Inflammatory macrophage (primary cell): ENCODE data around the gene CNPY3.
A peak's percentile ranks its signal among the peaks of the same experiment; 100 is the strongest.

Source experiments
- DNase-seq, 2 donors: peaks; one replicate each; pipeline ENCODE4 v3.0.0-alpha.2; 2020 to 2022

Gene CNPY3

DNA sequence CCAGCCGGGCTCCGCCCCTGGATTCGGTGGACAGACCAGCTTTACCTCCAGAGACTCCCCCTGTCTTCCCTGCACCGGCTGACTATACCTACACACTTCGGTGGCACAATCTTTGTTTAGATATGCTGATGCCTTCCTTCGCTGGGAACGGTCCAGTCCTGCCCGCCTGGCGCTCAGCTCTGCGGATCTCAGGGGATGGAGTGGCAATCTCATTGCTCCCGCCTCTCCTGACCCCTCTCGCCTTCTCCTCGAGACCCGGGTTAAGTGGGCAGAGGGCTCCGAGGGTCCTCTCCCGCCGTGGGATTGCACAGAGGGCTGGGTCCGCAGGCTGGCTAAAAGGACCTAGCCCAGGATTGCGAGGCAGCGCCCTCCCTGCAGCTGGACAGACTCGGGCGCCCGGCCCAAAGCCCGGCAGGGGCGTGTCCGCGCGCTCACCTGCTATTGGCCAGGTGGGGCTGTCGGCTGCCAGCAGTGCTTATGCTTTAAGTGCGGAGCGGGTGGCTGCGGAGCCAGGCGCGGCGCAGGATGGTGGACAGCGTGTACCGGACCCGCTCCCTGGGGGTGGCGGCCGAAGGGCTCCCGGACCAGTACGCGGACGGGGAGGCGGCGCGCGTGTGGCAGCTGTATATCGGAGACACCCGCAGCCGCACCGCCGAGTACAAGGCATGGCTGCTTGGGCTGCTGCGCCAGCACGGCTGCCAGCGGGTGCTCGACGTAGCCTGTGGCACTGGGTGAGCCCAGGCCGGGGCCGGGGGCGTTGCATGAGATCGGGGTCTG lies 31.2 kb downstream of the CNPY3 start, which contains the start of gene GNMT:
GNMT (plus strand) TSS at position 512 of the 777 bp plus-strand sequence; CDS start at position 526, 14 bp downstream.
- no peak for DNase-seq

DNA sequence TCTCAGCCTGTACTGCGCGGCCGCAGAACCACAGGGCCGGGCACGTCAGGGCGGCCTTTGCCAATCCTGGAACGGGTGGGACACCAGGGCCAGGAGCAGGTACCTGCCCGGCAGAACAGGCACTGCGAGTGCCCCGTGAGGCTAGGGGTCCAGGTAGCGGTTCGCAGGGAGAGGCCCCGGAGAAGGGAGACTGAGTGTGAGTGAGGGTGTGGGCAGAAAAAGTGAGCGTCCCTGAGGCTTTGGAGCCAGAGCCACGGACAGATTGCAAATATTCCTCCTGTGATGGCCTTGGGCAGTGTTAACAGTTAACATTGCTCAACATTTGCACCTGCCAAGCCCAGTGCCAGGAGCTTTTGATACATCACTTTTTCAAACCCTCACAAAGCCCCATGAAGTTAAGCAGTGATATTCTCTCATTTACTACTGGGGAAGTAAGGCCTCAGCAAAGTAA lies 31.8 kb downstream of the CNPY3 start:
- DNase-seq, result no peak

DNA sequence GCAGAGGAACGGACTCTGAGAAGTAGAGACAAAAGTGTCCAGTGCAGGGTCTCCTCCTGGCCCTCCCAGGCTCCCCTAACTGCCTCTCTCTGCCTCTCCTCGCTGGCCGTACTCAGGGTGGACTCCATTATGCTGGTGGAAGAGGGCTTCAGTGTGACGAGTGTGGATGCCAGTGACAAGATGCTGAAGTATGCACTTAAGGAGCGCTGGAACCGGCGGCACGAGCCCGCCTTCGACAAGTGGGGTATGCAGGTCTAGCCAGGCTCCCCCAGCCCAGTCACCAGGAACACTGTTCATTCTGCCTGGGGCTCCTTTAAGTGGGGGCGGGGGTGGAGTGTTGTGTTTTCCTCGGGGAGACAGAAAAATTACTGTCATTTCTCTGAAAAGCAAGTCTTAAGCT lies 32.8 kb downstream of the CNPY3 start:
- no peak for DNase-seq

DNA sequence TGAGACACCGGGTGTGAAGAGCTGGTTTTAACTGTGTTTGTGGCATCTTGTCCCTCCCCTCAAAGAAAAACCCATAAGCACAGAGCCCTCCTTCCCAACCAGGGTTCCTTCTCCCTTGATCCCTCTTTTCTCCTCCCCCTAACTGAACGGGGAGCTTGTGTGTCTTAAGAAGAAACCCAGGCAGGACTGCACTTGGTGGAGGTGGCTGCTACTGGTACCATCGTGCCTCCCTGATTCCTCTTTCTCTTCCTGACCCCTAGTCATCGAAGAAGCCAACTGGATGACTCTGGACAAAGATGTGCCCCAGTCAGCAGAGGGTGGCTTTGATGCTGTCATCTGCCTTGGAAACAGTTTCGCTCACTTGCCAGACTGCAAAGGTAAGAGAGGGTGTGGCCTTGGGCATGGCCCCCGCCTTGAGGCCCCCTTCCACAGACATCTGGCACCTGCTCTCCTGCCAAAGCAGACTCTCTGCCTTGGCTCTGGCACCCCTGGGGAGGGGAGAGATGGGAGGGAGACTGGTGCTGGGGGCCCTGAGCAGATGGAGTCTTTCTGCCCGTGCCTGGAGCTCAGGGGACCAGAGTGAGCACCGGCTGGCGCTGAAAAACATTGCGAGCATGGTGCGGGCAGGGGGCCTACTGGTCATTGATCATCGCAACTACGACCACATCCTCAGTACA lies 33.4 kb downstream of the CNPY3 start:
- DNase-seq, result no peak

DNA sequence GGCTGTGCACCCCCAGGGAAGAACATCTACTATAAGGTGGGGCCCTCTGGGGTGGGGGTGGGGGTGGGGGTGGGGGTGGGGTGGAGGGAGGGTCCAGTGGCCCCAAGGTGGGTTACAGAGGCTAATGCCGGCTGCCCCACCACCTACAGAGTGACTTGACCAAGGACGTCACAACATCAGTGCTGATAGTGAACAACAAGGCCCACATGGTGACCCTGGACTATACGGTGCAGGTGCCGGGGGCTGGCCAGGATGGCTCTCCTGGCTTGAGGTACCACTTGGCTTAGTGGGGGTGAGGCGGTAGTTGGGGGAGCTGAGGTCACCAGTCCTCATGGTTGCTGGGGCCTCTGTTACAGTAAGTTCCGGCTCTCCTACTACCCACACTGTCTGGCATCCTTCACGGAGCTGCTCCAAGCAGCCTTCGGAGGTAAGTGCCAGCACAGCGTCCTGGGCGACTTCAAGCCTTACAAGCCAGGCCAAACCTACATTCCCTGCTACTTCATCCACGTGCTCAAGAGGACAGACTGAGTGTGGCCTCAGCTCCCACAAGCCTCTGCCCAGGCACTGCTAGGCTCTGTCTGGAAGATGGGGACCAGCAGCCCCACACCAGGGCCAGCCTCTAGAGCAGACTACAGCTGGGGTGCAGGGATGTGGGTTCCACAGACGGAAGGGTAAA lies 34.0 kb downstream of the CNPY3 start:
- no peak for DNase-seq

DNA sequence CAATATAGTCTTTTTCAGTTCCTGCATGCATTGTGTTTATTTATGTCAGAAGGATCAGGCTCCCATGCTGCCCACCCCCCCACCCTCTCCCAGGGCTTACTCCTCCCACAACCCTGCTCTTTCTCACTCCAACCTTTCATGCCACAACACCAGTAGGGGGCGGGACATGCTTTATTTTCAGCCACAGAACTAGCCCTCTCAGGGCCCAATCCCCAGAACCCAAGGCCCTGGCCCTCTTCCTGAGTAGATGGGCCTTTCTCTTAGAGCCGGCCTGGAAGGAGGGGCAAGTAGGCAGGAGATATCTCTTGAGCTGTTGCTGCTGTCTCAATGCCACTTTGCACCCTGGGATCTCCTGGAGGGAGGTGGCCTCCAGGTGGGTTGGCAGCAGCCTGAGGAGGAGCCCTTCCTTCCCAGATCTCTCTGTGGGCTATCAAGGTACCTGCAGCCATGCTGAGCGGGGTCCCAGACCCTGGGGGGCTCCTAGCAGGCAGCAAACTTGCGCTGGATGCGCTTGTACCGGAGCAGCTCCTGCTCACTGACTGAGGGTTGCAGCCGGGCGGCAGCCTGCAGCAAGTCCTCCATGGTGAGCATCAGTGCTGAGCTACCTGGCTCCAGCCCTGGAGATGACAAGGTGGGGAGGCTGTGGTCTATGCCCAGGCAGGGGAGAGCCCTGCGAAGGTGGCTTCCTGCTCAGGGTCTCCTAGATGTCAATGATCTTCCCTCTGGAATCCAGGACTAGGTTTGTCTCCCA lies 34.8 kb downstream of the CNPY3 start:
- DNase-seq, result peak; percentile 36 to 56

DNA sequence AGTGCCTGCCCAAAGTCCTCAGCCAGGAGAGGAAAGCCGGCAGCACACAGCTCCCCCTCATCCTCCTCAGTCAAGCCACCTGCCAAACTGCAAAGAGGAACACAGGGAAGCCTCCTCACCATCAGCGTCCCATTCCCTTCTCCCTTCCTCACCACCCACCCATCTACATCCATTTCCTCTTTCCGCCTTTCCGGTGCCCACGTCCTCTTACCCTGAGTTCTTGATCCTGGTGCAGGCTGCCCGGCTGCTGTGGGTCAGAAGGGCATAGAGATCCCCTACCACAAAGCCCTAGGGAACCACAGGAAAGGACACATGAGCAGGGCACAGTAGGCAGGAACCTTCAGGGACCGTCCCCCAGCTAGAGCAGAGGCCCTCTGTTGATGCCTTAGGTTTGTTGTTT lies 37.3 kb downstream of the CNPY3 start:
- DNase-seq, result peak; percentile 67 to 70

DNA sequence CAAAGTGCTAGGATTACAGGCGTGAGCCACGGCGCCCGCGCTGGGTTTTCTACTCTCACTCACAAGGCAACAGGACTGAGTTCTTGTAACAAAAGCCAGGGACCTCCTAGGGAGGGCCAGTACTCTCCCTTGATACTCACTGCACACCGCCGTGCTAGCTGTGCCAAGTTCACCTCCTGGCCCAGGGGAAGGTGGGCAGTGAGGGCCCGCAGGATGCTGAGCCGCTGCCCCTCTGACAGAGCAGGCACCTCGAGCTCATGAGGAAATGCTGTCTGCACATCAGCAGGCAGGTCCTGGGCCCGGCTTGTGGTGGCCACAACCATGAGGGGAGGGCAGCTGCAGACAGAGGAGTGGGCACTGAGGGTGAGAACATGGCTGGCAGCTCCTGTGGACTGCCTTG lies 37.9 kb downstream of the CNPY3 start:
- no peak for DNase-seq

DNA sequence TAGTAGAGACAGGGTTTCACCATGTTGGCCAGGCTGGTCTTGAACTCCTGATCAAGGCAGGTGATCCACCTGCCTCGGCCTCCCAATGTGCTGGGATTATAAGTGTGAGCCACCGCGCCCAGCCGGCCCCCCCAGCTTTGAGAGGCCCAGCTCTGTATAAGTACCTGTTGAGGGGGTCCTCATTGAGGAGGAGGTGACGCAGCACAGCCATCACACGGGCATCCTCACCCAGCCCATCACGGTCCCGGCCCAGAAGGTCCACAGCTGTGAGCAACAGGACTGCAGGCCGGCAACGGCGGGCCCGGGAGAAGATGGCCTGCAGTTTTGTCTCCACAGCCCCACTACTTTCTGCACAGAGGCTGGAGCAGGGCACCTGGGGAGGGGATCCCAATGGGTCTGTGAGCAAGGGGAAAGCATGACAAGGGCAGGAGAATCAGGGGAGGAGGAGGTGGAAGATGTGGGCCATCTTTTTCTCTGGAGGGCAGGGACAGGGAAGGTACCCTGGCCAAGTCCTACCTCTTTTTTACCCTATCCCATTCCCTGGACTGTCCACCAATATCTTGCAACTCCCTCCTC lies 38.9 kb downstream of the CNPY3 start:
- no peak for DNase-seq

DNA sequence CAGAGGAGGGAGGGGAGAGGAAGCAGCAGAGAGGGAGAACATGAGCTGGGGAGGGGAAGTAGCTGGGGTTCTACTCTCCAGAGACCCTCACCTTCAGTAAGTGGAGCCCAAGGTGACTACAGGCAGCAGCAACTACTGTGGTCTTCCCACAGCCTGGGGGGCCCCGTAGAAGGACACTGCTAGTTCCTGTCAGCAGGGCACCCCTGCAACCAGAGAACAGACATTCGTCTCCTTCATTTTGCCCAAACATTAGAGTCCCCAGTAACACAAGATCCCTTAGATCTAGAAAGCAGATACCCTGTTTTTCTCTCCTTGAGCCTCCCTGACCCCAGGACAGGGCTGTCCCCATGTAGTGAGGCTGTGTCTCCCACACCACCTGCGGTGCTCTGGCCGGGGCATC lies 39.5 kb downstream of the CNPY3 start:
- DNase-seq, result no peak

DNA sequence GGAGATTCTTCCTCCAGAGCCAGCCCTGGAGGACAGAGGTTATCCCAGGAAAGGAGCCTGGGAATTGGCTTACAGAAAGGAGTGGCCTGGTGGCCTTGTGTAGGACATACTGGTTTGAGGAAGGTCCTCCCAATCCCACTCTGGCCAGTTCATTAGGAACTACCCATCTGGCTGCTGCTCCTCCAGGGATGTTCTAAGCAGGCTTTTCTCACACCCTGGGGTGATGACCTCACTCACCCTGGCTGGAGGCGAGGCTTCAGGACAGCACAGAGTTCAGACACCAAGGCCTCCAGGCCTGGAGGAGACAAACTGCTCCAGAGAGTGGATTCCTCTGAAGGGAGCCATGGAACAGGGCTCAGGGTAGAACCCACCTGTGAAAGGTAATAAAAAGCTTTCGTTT lies 40.2 kb downstream of the CNPY3 start:
- no peak for DNase-seq

DNA sequence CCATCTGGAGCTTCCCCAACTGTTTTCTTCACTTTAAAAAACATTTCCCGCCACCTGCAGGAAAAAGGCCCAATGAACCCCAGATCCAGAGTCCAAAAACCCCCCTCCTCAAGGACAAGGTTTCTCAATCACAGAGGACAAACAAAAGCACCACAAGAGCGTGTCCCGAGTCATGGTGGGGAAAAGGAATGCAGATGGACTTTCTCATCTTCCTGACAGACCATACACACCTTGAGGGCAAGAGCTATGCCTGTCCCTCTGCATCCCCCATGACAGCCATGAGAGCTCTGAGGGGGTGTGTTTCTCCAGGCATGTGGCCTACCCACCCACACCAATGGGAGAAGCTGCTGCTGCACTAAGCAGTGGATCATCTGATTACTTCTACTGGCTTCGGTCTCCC lies 40.7 kb downstream of the CNPY3 start:
- peak in 1 of 2 donors; percentile 18 for DNase-seq

DNA sequence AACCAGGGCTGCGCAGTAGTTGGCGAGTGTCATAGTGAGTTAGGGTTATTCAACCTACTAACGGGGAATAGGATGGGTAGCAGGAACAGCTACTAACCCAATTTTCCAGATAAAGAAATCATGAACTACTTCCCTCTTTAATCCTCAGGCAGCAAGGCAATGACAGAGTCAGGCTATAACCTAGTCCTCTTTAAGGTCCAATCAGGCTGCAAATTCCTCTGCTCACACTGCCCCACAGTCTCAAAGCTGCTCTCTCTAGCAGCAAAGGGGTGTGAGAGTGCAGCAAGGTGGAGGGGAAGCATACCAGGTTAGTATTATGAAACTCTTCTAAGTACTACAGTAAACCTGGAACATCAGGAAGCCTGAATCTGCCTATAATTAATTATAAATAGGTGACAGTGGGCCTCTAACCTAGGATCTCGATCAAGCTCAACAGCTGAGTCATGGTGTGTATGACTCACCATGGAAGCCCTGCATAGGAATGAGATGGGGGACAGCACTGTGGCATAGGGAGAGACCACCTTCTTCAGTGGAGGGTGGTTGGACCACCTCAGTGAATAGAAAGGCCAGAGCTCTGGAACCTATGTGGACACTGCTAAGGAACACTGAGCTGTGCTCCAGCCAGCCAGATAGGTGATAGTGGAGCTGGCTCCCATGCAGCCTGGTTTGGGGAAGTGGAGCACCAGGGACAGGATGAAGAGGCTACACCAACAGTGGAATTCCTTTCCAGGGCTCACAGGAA lies 41.8 kb downstream of the CNPY3 start:
- no peak for DNase-seq

DNA sequence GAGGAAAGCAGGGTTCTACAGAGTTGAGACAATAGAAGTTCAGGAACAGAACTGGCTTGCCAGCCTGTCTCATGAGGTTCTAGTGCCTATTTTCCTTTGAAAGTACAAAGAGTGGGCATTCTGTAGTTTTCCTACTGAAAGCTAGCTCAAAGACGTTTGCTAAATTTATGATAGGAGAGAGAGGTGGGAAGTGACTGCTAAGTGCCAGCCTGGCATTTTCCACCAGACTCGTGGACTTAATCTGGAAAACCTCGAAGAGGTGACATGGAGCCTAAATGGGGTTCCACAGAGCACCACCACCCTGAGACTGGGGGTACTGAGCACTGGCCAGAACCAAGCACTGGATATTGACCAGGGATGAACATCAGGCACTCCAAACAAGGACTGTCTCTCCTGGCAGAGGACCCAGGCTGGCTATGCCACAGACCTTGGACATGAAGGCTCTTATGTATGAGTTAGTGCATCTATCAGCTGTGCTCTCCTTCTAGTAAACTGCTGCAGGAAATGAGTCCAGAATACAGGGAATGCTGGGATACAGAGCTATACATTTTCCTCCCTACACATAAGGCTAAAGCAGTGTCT lies 42.6 kb downstream of the CNPY3 start:
- DNase-seq, result no peak

DNA sequence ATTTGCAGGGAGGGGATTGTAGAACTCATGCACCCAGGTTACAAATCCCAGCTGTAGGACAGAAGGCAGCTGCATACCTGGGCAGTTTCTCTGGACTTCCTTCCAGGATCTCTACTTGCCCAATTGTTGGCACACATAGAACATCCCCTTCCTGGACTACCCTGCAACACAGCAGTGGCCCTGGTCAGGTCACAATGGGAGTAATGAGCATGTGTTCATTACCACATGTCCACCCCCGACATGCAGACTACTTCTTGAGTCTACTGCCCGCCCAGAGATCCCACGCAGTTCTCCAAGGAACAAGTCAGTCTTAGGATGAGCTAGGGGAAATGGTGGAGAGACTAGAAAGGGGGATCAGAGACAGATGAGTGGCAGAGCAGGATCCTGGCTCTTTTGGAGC lies 44.6 kb downstream of the CNPY3 start:
- DNase-seq, result peak; percentile 70 to 90

DNA sequence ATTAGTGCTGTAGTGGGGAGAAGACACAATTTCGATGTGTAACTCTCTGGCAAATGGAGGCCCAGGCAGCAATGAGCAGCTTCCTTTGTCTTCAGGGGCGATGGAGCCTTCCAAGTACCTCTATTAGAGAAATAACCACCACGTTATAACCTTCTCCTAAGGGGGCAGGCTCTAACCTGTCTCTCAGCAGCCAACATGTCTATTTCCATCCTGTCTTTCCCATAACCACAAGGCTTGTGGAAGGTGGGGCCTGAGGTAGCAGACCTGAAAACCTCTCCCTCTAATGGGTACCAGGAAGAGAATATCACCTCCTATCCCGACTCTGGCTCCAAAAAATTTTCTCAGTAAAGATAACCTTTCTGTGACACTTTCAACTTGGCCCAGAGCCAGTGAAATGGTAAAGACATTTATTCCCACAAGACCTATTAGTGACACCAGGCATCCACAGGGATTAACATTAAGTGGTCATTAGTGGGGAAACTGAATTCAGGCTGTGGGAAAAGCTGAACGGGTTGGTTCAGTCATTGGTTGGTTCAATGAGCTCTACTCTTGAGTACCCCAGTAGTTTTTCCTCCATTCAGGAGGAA lies 45.7 kb downstream of the CNPY3 start:
- no peak for DNase-seq

DNA sequence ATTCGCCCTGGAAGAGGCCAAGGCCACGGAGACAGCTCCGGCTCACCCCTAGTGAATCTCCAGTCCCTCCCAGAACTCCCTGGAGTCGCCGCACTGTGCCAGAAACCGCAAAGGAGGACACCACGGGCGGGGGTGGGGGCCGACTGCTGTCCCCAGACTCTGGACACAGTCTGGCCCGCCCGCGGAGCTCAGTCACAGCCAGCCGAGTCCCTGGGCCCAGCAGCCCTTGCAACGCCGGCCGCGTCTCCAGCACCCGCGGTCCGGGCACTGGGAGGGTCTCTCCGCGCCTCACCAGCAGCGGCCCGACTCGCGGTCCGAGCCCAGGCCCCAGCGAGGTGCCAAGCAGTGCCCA lies 49.2 kb downstream of the CNPY3 start:
- DNase-seq, result peak; percentile 15 to 44

DNA sequence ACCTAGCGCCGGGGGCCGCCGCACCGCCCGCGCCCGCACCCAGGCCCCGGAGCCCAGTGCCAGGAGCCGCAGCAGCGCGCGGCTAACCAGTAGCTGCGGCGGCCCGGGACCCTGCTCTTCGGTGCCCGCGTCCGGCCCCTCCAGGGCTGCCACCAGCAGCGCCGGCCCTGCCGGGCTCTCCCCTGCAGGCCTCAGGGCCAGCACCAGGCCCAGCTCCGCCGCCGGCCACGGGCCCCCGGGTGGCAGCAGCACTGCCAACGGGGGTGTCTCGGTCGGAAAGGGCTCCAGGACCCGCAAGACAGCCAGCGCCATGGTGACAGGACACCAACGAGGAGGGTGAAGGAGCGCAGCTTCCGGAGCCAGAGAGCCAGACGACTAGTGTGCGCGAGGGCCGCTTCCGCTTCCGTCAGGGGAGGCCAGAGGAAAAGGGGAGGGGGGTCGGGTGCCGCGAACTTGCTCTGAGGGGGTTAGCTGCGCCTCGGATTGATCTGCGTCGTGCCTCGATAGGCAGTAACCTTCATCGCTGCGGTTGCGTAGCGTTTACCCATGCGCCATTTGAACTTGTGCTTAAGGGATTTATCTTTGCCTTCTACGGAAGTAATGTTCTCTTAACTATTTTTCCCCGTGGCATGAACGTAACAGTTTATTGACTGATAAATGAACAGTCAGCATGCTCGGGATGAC lies 49.7 kb downstream of the CNPY3 start, which contains the start of gene PEX6:
PEX6 (minus strand) TSS at position 343 of the 684 bp plus-strand sequence; CDS start at position 312, 31 bp downstream.
- peak; percentile 77 to 92 for DNase-seq

DNA sequence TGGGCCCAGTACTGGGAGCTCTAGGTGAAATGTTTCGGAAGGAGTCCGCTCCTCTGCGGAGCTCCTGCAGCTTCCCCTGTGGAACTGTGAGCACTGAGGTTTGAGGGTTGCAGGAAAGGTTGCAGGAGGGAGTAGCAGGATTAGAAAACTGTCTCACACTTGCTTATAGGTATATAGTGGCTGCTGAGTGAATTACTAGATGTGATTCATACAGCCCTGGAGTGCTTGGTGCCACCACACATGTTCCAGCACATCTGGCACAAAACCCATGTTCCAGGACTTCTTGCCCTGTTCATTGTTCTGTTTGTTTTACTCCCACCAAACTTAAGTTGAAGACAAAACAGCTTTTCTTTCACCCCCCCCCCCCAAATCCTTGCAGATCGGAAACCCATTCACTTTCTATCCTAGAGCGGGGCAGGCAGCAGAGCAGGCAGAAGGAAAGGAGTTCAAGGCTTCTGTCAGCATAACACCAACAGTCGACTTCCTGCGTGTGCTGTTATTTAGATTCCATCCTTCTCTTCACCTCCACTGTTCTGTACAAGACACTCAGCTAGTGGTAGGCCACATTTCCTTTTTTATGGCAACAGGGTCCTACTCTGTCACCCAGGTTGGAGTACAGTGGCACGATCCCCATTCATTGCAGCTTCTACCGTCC lies 50.4 kb downstream of the CNPY3 start:
- no peak for DNase-seq

DNA sequence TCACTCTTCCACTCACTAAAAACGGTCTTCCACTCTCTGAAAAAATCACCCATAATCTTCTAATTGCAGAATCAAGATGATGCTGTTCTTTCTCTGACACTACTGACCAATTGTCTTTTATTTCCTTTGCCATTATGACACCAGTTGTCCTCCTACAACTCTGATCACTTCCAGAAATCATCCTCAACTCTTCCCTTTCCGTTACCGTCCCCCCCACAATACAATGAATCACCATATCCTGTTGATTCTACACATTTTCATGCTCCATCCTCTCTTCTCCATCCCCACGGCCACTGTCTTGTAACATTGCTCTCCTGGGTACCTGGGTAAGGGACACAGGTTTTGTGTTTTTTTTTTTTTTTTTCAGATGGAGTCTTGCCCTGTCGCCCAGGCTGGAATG lies 52.6 kb downstream of the CNPY3 start:
- DNase-seq, result no peak
